Psoas muscle (tissue), 8 donors: ENCODE data around the gene AHCY. TPM values are rescaled to one million over a fixed set of nuclear protein-coding genes. Genes with fewer than 3 reads are reported as not detected.

Experiments
- ATAC-seq, 4 donors: fragments of 200-7000 bp; cut with Tn5 transposase; one replicate each; pipeline ENCODE4 v1.9.1; 2020; ENCODE audit warnings: moderate library complexity in 3 of 4, mild to moderate bottlenecking in 2 of 4
- DNase-seq, 2 donors: peaks; one replicate each; pipeline ENCODE4 v3.0.0-alpha.2; 2020
- H3K27ac ChIP-seq: fragments of 200-600 bp; one replicate; pipeline ENCODE4 v1.8.0; 2022
- H3K27me3 ChIP-seq, 3 donors: fragments of 200-600 bp in 1 of 3; one replicate each; pipeline versions ENCODE4 v1.6.1 to v1.8.0; 2013 to 2022; ENCODE audit warnings: low read length in 2 of 3, mild to moderate bottlenecking in 2 of 3, moderate library complexity in 1 of 3; ENCODE audit not compliant: insufficient read depth in 3 of 3
- H3K36me3 ChIP-seq, 2 donors: fragments of 200-600 bp in 1 of 2; one replicate each; pipeline versions ENCODE4 v1.6.1 to v1.8.0; 2013 to 2022; ENCODE audit warnings: low read depth in 1 of 2, mild to moderate bottlenecking in 1 of 2, moderate library complexity in 1 of 2; ENCODE audit not compliant: insufficient read depth in 1 of 2
- H3K4me1 ChIP-seq: fragments of 200-600 bp; one replicate; pipeline ENCODE4 v1.8.0; 2022
- H3K4me3 ChIP-seq: fragments of 200-600 bp; one replicate; pipeline ENCODE4 v1.8.0; 2022; ENCODE audit warnings: mild to moderate bottlenecking
- H3K9me3 ChIP-seq: fragments of 200-600 bp; one replicate; pipeline ENCODE4 v1.8.0; 2022
- CTCF ChIP-seq: fragments of 200-600 bp; IDR thresholded peaks from one replicate; pipeline ENCODE4 v1.8.0; 2022; ENCODE audit warnings: antibody characterized with exemption
- WGBS, 3 donors: extraction: QIAGEN DNeasy Blood & Tissue Kit; methylation state at CpG; one replicate each; pipeline versions ENCODE4 v1.1.6 to v1.1.7; 2013; 5-methylcytosine and 5-hydroxymethylcytosine counted together
- intact Hi-C, 2 donors: fragments of 100-400 bp; cut with DNase I; formaldehyde crosslinking; loops; one replicate each; pipeline versions ENCODE4 v1.11.0 to v1.14.2; 2022
- polyA plus RNA-seq, 3 donors: library from polyadenylated mRNA; stranded (reverse); fragments of 200-250 nt; gene quantifications; one replicate each; pipeline ENCODE4 v1.2.3, GENCODE V29; 2013
- total RNA-seq, 4 donors: library from RNA; stranded (reverse); fragmentation: NEBNext Ultra II Directional in 2 of 4; extraction: Animal tissue kit (Norgen Biotek cat#: 25700) in 2 of 4; gene quantifications; one replicate each; pipeline versions ENCODE4 v1.2.1 to v1.2.4, GENCODE V29; 2021 to 2023
- donor health status: healthy with polysubstance abuse.
- donor health status: DM: no; HTN: no; CAD: no; lungs with moderate emphysema.
- donor health status: Bipolar disorder and iron deficiency.
- donor health status: healthy.
- donor health status: DM: yes; HTN: yes; CAD: no.
- donor health status: DM: no; HTN: no; CAD: no.
- donor health status: DM: no; HTN: no; CAD: no.
- donor health status: DM: yes; HTN: yes; CAD: no.

Gene AHCY
- total and polyA plus RNA-seq, 7 donors: 56.2 to 128 (median 89.6) TPM

- intact Hi-C loops: no loop called here
- Histone ChIP-seq H3K4me1 (no peaks in the 10 kb centered on the region), H3K9me3 (peaks cover 10% of the 10 kb centered on the region), H3K36me3 (no peaks in the 10 kb centered on the region), H3K27me3 (peaks cover 0 to 4% (median 0%) of the 10 kb centered on the region in 3 donors), H3K4me3 (no peak overlapping the region), H3K27ac (no peak overlapping the region)
- no peak for TF ChIP-seq CTCF
- ATAC-seq: no peak
- no peak for DNase-seq
- WGBS, 3 donors: 59 to 80% (median 67%) methylated on average over 1 of the region's 1 CpG
These were observed 63.0 kb downstream of the AHCY start for GRCh38 chr20:34240121-34240520.

DNA sequence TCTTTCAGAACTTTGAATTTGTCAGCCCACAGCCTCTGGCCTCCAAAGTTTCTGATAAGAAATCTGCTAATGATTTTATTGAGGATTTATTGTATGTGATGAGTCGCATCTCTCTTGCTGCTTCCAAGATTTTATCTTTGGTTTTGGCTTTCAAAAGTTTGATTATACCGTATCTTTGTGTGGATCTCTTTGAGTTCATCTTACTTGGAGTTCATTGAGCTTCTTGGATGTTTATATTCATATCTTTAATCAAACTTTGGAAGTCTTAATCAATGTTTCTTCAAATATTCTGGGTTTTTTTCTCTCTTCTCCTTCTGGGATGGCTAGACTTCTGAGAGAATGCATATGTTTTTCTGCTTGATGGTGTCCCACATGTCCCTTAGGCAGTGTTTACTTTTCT, 65.2 kb downstream of the AHCY start:
- ATAC-seq (no peak), DNase-seq (no peak)
- Histone ChIP-seq H3K27ac (no peak overlapping the region), H3K4me1 (no peaks in the 10 kb centered on the region), H3K27me3 (peaks cover 0 to 4% (median 0%) of the 10 kb centered on the region in 3 donors), H3K4me3 (no peak overlapping the region), H3K9me3 (peaks cover 10% of the 10 kb centered on the region), H3K36me3 (no peaks in the 10 kb centered on the region)
- intact Hi-C loops: no loop called here
- TF ChIP-seq CTCF: no peak
- 87 to 92% (median 89%) methylated on average over 2 of the region's 2 CpGs for WGBS, 3 donors

DNA sequence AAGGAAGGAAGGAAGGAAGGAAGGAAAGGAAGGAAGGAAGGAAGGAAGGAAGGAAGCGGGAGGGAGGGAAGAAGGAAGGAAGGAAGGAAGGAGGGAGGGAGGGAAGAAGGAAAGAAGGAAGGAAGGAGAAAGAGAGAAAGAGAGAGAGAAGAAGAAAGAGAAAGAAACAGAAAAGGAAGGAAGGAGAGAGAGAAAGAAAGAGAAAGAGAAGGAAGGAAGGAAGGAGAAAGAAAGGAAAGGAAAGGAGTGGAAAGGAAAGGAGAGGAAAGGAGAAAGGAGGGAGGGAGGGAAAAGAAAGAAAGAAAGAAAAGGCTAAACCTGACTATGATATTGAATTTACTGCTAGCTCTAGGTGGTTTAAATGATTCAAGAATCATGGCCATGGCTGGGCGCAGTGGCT, 67.3 kb downstream of the AHCY start:
- 90 to 97% (median 92%) methylated on average over 2 of the region's 2 CpGs for WGBS, 3 donors
- no peak for TF ChIP-seq CTCF
- no peak for DNase-seq

GRCh38 chr20:34233687-34234086, 69.5 kb downstream of the AHCY start:
- no peak overlapping the region for H3K27ac ChIP-seq
- H3K4me1 ChIP-seq: no peaks in the 10 kb centered on the region
- TF ChIP-seq CTCF: no peak
- H3K4me3 ChIP-seq: no peak overlapping the region
- intact Hi-C loops: no loop called here
- ATAC-seq (no peak), DNase-seq (no peak)
- no peaks in the 10 kb centered on the region for H3K27me3 ChIP-seq
- no peaks in the 10 kb centered on the region for H3K36me3 ChIP-seq
- peaks cover 14% of the 10 kb centered on the region for H3K9me3 ChIP-seq

More for the DNA sequence above, 67.3 kb downstream of the AHCY start:
- no peak overlapping the region for H3K4me3 ChIP-seq
- no peak for ATAC-seq
- H3K27ac ChIP-seq: no peak overlapping the region
- H3K4me1 ChIP-seq: no peaks in the 10 kb centered on the region
- intact Hi-C loops: no loop called here
- H3K36me3 ChIP-seq: no peaks in the 10 kb centered on the region
- H3K27me3 ChIP-seq: peaks cover 0 to 4% (median 0%) of the 10 kb centered on the region in 3 donors
- peaks cover 14% of the 10 kb centered on the region for H3K9me3 ChIP-seq

DNA sequence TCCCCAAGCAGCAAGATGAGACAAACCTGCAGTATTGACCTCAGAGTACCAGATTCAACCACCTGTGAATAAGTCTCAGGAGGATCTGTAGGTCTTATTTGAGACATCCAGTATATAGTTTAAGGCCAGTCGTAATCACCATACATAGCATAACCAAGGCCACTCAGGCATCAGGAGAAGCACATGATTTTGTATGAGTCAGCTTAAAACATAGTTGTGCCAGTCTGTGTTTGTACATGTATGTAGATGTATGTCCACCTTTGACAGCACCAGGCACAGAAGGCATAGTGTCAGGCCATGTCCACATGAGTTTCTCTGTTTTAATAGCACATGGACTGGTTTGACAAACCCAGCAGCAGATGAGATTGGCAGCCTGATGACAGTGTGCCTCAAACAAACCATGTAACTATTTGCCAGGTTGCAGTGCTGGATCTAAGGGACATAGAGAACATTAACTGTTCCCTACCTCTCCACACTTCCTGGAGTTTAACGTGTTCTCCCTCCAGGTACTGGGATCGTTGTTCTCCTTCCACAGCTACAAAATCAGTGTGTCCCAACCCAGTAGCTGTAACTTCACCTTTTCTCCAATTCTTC, 70.6 kb downstream of the AHCY start:
- no peaks in the 10 kb centered on the region for H3K4me1 ChIP-seq

More for the DNA sequence above, 70.6 kb downstream of the AHCY start:
- no peaks in the 10 kb centered on the region for H3K36me3 ChIP-seq
- WGBS, 3 donors: 89 to 96% (median 92%) methylated on average over 3 of the region's 3 CpGs
- no peaks in the 10 kb centered on the region for H3K27me3 ChIP-seq
- ATAC-seq (no peak), DNase-seq (no peak)
- H3K9me3 ChIP-seq: peaks cover 8% of the 10 kb centered on the region
- no peak overlapping the region for H3K4me3 ChIP-seq
- intact Hi-C loops: no loop called here
- no peak overlapping the region for H3K27ac ChIP-seq
- no peak for TF ChIP-seq CTCF
